ENCODE results near the gene KLK12. TPM values are rescaled to one million over a fixed set of nuclear protein-coding genes. Genes with fewer than 3 reads are reported as not detected.

The KLK12 gene
- total RNA-seq, 1 experiment from 2014 or later: not detected

GRCh38 chr19:51020988-51021651 lies 13.7 kb downstream of the KLK12 start:
- H3K9me3 Mint-ChIP-seq (ENCODE audit: unreplicated experiment): no peaks in the 10 kb centered on the region
- ChIA-PET CTCF (interaction anchor here (0.6 to 1.7 kb wide), 15 partner anchors 20 to 238 kb away, joined by 3 to 61 read pairs (median 4); no protein-coding TSS in a partner anchor), POLR2A (no interaction called here)
- BruUV-seq (replicated peaks): no TSS peak
- H3K9me3 ChIP-seq: no peaks in the 10 kb centered on the region
- H3K27ac Mint-ChIP-seq (ENCODE audit: unreplicated experiment): no peak overlapping the region
- H3K27me3 ChIP-seq (replicated peaks; ENCODE audit: control insufficient read depth, insufficient read depth, low read length): peaks cover 3% of the 10 kb centered on the region
- DNase-seq: peak in 1 of 2 experiments; percentile 54
- no peak overlapping the region for H3K4me3 ChIP-seq (ENCODE audit: low read depth, low read length)
- TF ChIP-seq, protein P1, sequence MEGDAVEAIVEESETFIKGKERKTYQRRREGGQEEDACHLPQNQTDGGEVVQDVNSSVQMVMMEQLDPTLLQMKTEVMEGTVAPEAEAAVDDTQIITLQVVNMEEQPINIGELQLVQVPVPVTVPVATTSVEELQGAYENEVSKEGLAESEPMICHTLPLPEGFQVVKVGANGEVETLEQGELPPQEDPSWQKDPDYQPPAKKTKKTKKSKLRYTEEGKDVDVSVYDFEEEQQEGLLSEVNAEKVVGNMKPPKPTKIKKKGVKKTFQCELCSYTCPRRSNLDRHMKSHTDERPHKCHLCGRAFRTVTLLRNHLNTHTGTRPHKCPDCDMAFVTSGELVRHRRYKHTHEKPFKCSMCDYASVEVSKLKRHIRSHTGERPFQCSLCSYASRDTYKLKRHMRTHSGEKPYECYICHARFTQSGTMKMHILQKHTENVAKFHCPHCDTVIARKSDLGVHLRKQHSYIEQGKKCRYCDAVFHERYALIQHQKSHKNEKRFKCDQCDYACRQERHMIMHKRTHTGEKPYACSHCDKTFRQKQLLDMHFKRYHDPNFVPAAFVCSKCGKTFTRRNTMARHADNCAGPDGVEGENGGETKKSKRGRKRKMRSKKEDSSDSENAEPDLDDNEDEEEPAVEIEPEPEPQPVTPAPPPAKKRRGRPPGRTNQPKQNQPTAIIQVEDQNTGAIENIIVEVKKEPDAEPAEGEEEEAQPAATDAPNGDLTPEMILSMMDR (IDR thresholded peaks at IDR 0.05; ENCODE audit: insufficient read depth in 1 of 2, low read depth in 1 of 2, low read length in 1 of 2, severe bottlenecking in 1 of 2, unreplicated experiment in 1 of 2): peak; percentile 67 to 70
- H3K36me3 Mint-ChIP-seq (ENCODE audit: insufficient read depth, unreplicated experiment): no peaks in the 10 kb centered on the region
- intact Hi-C loops (cut with micrococcal nuclease; ENCODE audit: unreplicated experiment): loop anchor here (1.0 to 2.0 kb wide), 2 partner anchors 73 to 148 kb away; no protein-coding TSS in a partner anchor
- H3K4me3 Mint-ChIP-seq (ENCODE audit: unreplicated experiment): no peak overlapping the region
- no peaks in the 10 kb centered on the region for H3K4me1 Mint-ChIP-seq (ENCODE audit: low read depth, unreplicated experiment)
- H3K4me1 ChIP-seq: 0 out of 2 replicates have a peak, but pooled peaks cover 4% of the 10 kb centered on the region
- H3K27me3 Mint-ChIP-seq (ENCODE audit: insufficient read depth, unreplicated experiment): peaks cover 26% of the 10 kb centered on the region
- no peaks in the 10 kb centered on the region for H3K36me3 ChIP-seq (ENCODE audit: control insufficient read depth, insufficient read depth, low read length)

GRCh38 chr19:51019544-51019925 lies 15.3 kb downstream of the KLK12 start, which contains the start of gene KLK10:
TSS of gene KLK10 (minus strand) at chr19:51019709. CDS start at chr19:51019130, 579 bp downstream.
- Mint-ChIP-seq H3K27ac (ENCODE audit: unreplicated experiment) (no peak within 1 kb of the TSS), H3K4me3 (ENCODE audit: unreplicated experiment) (peak within 1 kb of the TSS; percentile 60), H3K4me1 (ENCODE audit: low read depth, unreplicated experiment) (no peaks in the 10 kb centered on the region), H3K9me3 (ENCODE audit: unreplicated experiment) (no peaks in the 10 kb centered on the region), H3K36me3 (ENCODE audit: insufficient read depth, unreplicated experiment) (no peaks in the 10 kb centered on the region), H3K27me3 (ENCODE audit: insufficient read depth, unreplicated experiment) (peaks cover 31% of the 10 kb centered on the region)
- no peak for DNase-seq
- Histone ChIP-seq H3K9me3 (no peaks in the 10 kb centered on the region), H3K4me3 (ENCODE audit: low read depth, low read length) (peak within 1 kb of the TSS; percentile 17), H3K27me3 (replicated peaks; ENCODE audit: control insufficient read depth, insufficient read depth, low read length) (peaks cover 5% of the 10 kb centered on the region), H3K4me1 (0 out of 2 replicates have a peak, but pooled peaks cover 4% of the 10 kb centered on the region), H3K36me3 (ENCODE audit: control insufficient read depth, insufficient read depth, low read length) (no peaks in the 10 kb centered on the region)
- TF ChIP-seq, protein P1 (IDR thresholded peaks at IDR 0.05; ENCODE audit: insufficient read depth in 1 of 2, low read depth in 1 of 2, low read length in 1 of 2, severe bottlenecking in 1 of 2, unreplicated experiment in 1 of 2): no peak
- POLR2A ChIA-PET: no interaction called here
- CTCF ChIA-PET: interaction anchor here (0.6 kb wide), 2 partner anchors 24 to 610 kb away, joined by 3 read pairs; no protein-coding TSS in a partner anchor
- intact Hi-C loops (cut with micrococcal nuclease; ENCODE audit: unreplicated experiment): no loop called here
- BruUV-seq (replicated peaks): no TSS peak

GRCh38 chr19:51018745-51019543 lies 15.9 kb downstream of the KLK12 start:
- no peaks in the 10 kb centered on the region for H3K9me3 Mint-ChIP-seq (ENCODE audit: unreplicated experiment)
- H3K36me3 Mint-ChIP-seq (ENCODE audit: insufficient read depth, unreplicated experiment): no peaks in the 10 kb centered on the region
- ChIA-PET POLR2A (no interaction called here), CTCF (interaction anchor here (0.6 kb wide), 4 partner anchors 24 to 610 kb away, joined by 3 to 6 read pairs (median 3); no protein-coding TSS in a partner anchor)
- intact Hi-C loops (cut with micrococcal nuclease; ENCODE audit: unreplicated experiment): no loop called here
- peaks cover 35% of the 10 kb centered on the region for H3K27me3 Mint-ChIP-seq (ENCODE audit: insufficient read depth, unreplicated experiment)
- H3K4me1 Mint-ChIP-seq (ENCODE audit: low read depth, unreplicated experiment): no peaks in the 10 kb centered on the region
- DNase-seq: no peak
- Histone ChIP-seq H3K27me3 (replicated peaks; ENCODE audit: control insufficient read depth, insufficient read depth, low read length) (peaks cover 5% of the 10 kb centered on the region), H3K9me3 (no peaks in the 10 kb centered on the region), H3K36me3 (ENCODE audit: control insufficient read depth, insufficient read depth, low read length) (no peaks in the 10 kb centered on the region), H3K4me1 (0 out of 2 replicates have a peak, but pooled peaks cover 4% of the 10 kb centered on the region), H3K4me3 (ENCODE audit: low read depth, low read length) (peak overlapping the region; percentile 17)
- no peak overlapping the region for H3K27ac Mint-ChIP-seq (ENCODE audit: unreplicated experiment)
- TF ChIP-seq, protein P1 (IDR thresholded peaks at IDR 0.05; ENCODE audit: insufficient read depth in 1 of 2, low read depth in 1 of 2, low read length in 1 of 2, severe bottlenecking in 1 of 2, unreplicated experiment in 1 of 2): no peak
- no TSS peak for BruUV-seq (replicated peaks)
- peak overlapping the region; percentile 60 for H3K4me3 Mint-ChIP-seq (ENCODE audit: unreplicated experiment)

Measured in Caco-2 (cell line).